NOMO-1 (cell line): ENCODE results near the gene ADGRL4.
"Not testable (repeated sequence)": the region's sequence is repeated elsewhere in the genome, so short reads cannot be mapped to it uniquely, and the experiment has no call there.

Experiments
- DNase-seq, 2 experiments: peaks; one replicate each; lab custom pipeline; 2025; ENCODE audit not compliant: unreplicated experiment in 2 of 2; lab: John Stamatoyannopoulos, UW

The ADGRL4 gene

DNA sequence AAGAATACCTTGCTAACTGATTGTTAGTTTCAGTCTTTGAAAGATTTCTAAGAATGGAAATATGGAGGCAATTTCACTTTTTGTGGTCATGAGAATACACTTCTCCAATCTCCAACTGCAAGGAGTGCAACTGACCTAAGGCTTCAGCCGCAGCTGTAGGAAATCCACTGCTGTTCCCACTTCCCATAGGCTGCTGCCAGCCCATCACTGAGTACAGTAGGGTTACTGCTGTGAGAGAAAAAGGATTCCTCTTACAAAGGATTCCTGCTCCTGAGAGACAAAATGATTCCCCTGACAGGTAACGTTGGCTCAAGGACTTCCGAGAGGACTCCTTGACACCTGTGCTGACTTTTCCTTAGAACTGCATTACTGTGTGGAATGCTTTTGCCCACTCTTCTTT, 87.4 kb downstream of the ADGRL4 start:
- DNase-seq: no peak

DNA sequence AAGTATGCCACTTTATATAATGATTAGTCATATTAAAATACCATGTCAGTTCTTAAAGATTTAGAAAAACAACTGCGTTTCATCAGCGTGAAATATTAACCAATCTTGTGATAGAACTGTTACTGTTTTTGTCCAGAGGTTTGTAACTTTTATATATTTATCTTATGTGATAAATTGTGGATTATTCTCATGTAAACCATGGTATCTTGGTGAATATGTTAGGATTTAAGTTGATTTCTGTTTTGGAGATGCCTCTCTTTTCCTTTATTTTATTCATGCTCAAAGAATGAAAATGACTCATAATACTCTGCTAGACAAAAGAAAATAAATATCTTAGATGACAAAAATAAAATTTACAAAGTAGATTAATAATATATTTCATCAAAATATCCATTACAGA, 88.4 kb downstream of the ADGRL4 start:
- no peak for DNase-seq

DNA sequence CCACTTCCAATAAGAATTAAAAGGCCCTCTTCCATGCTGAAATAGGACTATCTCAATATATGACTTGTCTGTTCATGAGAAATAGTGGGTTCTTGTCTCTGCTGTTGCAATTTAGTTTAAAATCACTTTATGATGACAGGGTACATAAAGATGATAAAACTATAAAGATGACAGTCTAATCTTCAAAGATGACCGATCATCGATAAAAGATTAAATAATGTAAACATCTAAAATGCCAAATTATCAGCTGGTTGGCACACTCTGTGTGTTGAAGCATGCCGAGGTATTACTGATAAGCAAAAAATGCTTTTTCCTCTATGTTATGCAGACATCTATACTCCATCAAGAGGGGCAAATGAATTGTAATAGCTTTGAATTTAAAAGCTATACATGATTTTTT, 89.5 kb downstream of the ADGRL4 start:
- no peak for DNase-seq

DNA sequence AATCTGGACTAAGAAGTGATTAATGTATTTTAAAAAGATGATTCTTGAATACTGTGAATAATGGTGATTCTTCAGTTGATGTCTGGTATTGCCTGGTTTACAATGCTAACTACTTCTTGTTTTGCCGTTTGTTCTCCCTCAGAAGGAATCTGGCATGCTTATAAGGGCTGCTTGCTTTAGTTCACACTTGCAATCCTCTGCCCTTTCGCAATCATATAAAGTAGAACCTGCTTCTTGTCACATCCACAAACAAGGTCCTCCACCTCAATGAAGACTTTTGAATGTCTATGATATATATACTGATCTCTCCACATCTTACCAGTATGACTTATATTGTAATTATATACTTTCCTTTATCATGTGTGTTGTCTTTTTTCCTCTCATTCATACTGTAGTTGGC, 92.6 kb downstream of the ADGRL4 start:
- DNase-seq: peak in 1 of 2 experiments; percentile 48

DNA sequence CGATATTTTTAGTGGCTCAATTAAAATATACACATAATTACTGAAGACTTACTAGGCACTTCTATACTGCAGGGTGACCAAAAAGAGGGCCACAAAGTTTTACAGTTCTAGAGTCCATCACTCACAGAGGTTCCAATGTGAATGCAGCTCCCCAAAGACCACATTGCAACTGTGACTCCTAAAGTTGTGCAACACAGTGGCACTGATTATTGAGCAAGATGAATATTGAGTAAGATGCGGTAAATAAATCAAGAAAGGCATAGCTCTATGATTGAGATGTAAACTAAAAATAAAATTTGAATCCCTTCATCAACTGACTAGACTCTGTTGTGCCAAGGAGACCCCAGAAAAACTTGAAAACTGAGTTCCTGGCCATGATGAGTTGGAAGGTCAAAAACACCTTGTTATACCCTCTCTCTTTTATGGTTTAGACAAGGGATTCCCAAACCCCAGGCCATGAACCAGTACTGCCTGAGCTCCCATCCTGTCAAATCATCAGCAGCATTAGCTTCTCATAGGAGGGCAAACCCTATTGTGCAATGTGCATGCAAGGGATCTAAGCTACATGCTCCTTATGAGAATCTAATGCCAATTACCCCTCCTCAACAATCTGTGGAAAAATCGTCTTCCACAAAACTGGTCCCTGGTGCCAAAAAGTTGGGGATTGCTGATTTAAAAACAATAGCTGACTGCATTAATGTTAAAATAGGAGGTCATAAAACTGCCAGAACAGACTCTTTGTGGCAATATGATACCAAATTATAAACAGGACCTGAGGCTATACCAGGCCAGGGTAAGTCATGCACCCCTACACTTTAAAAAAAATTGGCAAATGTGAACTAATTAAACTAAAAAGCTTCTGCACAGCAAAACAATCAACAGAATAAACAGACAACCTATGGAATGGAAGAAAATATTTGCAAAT, 94.3 kb downstream of the ADGRL4 start:
- DNase-seq: peak; percentile 68 to 82

DNA sequence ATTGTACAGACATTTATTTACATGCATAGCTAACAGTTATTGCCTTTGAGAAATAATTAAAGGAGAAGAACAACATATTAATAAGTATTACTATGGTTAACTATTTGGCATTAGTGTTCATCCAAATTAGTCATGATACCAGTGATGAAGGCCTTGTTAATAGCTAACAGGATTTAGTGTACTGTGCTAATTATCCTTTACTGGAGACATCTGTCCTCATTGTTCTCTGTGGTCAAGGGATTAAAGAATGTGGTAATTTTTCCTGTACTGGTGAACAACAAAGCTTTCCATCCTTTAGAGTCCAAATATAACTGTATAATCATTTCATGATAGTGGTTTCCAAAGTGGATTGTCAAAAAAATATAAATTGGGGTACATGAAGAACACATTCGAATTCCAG, 103.9 kb downstream of the ADGRL4 start:
- DNase-seq: no peak

DNA sequence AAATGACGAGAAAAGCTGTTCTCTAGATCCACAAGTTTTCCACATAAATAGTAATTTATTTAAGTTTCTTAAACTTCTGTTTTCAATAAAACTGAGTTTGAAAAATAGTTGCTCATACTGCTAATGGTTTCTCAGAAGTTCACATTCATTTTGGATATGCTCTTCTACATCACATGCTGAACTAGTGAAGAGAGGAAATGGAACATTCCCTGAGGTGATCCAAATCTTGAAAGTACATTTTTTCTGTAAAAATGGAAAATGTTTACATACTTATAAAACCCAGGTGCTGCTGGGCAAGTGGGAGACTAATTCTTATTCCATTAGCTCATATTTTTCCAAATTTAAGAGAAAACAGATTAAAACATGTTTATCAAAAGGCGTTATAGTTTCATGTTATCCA, 111.7 kb downstream of the ADGRL4 start:
- no peak for DNase-seq

DNA sequence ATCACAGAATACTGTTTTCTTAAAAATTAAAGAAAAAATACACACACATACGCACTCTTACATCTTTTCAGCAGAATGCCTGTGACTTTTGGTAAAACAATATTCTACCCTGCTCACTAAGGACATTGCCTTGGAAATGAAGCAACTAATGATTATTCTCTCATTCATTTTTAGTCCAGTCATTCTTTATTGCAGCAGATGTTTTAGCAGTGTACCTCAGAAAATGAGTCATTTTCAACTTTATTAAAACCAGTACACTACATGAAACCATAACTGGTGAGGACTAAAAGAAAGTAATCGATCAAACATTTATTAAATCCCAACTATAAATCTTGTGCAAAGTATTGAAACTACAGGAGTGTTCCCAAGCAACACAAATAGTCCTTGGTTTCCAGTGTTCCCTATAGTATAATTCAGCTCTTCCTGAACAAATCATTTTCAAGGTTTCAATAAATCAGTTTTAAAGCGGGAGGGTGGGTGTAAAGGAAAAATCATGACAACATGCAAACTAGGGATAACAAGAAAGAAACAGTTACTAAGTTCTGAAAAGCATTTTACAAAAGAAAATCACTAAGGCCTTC, 114.2 kb downstream of the ADGRL4 start:
- DNase-seq: no peak

DNA sequence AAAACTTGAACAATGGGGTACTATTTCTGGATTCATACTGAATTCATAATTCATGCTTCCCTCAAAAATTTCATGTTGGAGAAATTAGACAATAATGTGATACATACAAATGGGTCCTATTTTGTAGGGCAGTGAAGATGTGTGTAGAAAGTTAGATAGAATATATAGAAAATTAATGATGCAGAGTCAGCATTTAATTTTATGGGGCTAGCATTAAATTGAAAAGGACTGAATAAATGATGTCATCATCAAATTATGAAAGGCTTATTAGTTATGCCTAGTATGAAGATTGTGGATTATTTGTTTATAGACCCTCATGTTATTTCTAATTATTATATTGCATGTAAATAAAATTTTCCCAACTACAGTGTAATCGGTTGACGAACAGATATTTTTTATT, 119.1 kb downstream of the ADGRL4 start:
- DNase-seq: no peak

DNA sequence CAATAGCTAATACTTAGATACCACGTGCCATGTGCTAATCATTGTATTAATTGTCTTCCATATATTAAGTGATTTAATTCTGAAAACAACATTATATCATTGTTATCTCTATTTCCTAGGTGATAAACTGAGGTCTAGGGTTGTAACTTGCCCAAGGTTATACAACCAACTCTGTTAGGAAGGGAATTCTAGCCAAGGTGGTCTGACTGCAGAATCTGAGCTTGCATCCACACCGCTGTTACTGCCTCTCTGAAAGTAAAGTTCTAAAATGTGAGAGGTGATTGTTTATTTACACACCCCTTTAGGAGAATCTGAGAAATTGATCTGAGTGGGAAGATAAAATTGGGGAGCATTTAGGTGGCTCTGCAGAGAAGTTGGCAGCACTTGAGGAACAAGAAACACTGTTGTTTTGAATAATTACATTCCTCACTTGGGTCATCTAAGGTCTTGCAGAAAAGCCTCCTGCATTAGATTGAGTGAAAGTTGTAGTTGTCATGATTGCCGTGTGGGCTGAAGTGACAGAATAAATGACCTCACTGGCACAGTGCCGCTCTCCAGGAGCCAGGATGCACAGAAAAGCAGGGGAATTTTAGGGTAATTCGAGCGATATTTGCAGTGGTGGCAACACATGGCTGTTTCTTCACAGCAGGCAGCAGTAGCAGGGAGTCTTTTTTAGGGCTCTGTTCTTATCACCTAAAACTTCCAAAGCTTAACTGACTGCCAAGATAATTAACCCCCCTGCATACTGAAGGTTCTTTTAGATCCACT, 121.7 kb downstream of the ADGRL4 start:
- DNase-seq: no peak

DNA sequence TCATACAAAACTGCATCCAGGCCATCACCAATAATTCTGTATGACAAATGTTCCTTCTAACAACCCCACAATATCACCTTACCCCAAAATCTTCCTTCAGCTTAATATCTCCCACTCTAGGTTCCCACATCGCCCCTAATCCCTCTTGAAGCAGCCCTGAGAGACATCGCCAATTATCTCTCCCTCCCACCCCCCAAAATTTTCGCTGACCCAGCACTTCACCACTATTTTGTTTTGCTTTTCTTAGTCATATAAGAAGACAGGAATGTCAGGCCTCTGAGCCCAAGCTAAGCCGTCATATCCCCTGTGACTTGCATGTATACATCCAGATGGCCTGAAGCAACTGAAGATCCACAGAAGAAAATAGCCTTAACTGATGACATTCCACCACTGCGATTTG, 126.3 kb downstream of the ADGRL4 start:
- DNase-seq: no peak

DNA sequence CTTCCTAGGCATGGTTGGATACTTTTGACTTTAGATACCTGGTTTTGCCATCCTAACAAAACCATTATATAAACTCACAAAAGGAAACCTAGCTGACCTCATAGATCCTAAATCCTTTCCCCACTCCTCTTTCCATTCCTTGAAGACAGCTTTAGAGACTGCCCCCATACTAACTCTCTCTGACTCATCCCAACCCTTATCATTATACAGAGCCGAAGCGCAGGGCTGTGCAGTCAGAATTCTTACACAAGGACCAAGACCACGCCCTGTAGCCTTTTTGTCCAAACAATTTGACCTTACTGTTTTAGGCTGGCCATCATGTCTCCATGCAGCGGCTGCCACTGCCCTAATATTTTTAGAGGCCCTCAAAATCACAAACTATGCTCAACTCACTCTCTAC, 130.5 kb downstream of the ADGRL4 start:
- DNase-seq: not testable (repeated sequence)

DNA sequence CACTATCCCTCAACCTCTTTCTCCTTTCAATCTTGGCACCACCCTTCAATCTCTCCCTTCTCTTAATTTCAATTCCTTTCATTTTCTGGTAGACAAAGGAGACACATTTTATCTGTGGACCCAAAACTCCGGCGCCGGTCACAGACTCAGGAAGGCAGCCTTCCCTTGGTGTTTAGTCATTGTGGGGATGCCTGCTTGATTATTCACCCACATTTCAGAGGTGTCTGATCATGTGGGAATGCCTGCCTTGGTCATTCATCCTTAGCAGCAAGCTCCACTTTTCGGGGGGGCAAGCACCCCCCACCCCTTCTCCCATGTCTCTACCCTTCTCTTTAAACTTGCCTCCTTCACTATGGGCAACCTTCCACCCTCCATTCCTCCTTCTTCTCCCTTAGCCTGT, 133.7 kb downstream of the ADGRL4 start:
- not testable (repeated sequence) for DNase-seq

DNA sequence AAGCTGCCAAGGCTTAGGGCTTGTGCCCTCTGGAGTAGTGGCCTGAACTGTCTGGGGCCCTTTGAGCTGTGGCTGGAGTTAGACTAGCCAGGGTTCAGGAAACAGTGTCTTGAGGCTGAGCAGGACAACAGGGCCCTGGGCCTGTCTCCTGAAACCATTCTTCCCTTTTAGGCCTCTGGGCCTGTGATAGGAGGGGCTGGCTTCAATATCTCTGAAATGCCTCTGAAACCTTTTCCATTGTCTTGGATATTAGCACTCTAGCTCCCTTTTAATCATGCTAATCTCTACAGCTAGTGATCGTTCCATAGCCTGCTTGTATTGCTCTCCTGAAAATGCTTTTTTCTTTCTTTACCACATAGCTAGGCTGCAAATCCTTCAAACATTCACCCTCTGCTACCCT, 135.3 kb downstream of the ADGRL4 start:
- DNase-seq: no peak

DNA sequence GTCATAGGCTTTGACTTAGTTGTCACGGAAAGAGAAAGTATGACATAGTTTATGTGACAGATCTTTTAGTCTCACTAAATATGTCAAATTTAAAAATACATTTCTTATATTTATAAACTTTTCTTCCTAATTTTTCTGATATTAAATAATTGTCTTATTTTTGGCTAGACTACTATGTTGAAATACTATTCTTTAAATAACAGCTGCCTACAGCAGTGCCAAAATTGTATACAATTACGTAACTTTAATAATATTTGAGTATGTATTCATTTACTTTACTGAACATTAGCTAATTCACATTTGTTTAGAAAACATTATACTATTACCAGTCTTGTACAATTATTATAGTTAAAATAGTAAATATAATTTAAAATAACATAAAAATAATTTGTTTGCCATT, 137.4 kb downstream of the ADGRL4 start:
- no peak for DNase-seq

DNA sequence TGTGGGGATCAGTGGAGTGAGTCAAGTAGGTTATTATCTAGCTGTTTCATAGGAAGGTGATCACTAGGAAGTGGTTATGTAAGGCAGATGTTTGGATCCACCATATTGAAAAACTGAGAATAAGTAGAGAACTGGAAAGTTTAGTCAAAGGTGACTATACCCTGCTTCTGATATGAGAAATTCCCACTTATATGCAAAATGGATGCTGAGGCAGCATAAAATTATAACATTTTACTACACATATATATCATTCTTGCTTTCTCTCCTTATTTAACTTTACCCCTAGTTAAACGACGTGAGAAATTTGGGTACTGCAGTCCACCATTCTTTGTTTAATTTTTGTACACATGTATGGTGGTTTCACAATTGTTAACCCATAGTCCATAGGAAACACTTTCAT, 142.4 kb downstream of the ADGRL4 start:
- DNase-seq: no peak

DNA sequence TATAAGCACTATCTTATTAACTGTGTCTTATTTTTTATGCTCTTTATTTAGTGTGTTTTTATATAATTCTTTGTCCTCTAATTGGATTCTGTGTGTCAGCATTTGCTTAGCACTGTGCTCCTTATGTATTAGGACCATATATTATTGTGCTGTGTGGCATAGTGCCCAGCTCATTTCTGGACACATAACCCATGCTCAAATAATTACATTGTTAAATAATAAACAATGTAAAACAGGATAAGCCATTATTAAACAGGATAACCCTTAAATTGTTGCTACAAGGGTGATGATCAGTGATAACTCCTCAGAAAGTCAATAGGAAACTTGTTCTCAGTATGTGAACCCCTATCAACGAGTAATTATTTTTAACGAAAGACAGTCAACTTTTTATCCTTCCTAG, 150.4 kb downstream of the ADGRL4 start:
- no peak for DNase-seq

DNA sequence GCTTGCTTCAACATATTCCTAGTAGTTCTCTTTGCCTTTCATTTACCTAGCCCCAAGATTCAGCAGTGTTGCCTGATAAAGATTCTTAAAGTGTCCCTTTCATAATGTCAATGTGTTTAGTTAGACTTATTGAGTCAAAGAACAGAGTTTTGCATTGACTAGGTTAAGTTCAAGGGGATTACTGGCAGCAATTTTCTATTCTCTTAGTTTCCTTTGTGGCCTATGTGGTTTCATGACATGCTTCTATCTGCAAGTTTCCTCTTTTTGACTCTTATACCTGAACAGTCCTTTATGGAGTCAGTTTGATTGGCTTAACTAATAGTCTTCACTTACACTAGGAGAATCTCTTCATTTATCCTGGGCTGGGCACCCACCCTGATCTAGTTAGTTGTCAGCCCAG, 151.3 kb downstream of the ADGRL4 start:
- DNase-seq: peak in 1 of 2 experiments; percentile 11

DNA sequence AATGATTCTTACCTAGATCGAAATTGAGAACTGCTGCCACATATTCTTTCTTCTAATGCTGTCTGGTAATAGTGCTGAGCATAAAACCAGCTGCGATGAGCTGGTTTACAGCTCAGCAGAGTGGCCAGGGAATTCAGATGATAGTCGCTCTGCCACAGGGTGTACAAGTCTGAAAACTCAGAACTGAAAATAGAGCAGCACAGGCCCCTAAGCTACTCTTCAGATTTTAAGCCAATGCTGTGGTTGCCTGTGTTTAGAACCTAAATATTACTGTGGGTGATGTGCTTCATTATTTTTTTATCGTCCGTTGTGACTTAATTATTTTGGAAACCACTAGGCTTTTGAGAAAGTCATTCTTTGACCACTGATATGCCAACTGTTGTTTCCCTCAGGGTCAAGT, 152.0 kb downstream of the ADGRL4 start:
- DNase-seq: no peak

DNA sequence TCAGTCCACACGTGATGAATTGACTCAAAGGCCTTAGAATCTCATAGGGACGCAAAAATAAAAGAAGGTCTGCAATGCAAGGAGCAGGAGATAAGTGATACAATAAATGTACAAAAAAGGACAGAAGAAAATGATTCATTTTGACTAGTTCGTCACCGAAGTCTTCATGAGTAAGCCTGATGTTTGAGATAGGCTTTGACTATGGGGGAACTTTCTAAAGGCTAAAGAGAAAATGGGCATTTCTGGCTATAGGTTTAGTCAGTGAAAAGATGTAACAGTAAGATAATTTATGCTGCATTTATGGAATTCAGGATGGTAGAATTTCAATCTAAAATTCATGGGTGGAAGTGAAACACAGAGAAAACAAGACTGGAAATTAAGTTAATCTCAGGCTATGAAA, 163.0 kb downstream of the ADGRL4 start:
- no peak for DNase-seq

DNA sequence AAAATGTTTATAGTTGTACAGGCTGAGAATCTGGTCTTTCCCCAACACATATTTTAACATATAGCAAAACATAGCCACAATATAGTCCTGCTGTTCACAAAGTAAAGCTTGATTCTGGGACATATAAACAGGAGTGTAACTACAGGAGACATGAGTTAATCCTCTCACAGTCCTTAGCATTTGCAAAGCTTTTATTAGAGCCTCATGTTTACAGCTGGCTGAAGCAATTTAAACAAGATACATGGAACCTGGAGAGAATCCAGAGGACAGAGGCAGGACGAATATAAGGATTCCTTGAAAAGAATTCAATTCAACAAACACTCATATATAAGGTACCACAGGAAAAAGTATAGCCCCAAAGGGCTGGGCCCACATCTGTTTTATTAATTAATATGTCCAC, 163.4 kb downstream of the ADGRL4 start:
- no peak for DNase-seq
